Measurements from ENCODE around the gene KSR2. TPM values are rescaled to one million over a fixed set of nuclear protein-coding genes. Genes with fewer than 3 reads are reported as not detected.

Gene KSR2
- total RNA-seq = 5.2 and 6.6 TPM in 2 replicates
- 1.7 and 2.1 TPM in 2 replicates for polyA plus RNA-seq
- 2.1 and 2.6 TPM in 2 replicates for polyA plus RNA-seq (2011; cell fraction: cytosol; rRNA removed)
- 8.0 and 8.9 TPM in 2 replicates for polyA plus RNA-seq (2011; cell fraction: nucleus; rRNA removed)
- polyA plus RNA-seq (2012) = 3.1 and 5.8 TPM in 2 replicates
- 9.7 and 15.4 TPM in 2 replicates for polyA minus RNA-seq
- not detected for polyA minus RNA-seq (2011; cell fraction: cytosol; rRNA and poly(A)+ RNA removed)
- polyA minus RNA-seq (2011; cell fraction: nucleus; rRNA and poly(A)+ RNA removed) = 31.1 and 36.1 TPM in 2 replicates
- Bru-seq, nascent RNA = percentile 45 among the genes with signal in this experiment
- percentile 38 among the genes with signal in this experiment for BruChase-seq, experiment 1, labeled RNA remaining after a 6-hour chase
- BruChase-seq, experiment 2, labeled RNA remaining after a 2-hour chase = percentile 33 among the genes with signal in this experiment
- long read RNA-seq, partial matches to known transcripts = 0 of 4 reads
- long read RNA-seq, other reads (novel, unspliced or antisense) = 4 of 4 reads

DNA sequence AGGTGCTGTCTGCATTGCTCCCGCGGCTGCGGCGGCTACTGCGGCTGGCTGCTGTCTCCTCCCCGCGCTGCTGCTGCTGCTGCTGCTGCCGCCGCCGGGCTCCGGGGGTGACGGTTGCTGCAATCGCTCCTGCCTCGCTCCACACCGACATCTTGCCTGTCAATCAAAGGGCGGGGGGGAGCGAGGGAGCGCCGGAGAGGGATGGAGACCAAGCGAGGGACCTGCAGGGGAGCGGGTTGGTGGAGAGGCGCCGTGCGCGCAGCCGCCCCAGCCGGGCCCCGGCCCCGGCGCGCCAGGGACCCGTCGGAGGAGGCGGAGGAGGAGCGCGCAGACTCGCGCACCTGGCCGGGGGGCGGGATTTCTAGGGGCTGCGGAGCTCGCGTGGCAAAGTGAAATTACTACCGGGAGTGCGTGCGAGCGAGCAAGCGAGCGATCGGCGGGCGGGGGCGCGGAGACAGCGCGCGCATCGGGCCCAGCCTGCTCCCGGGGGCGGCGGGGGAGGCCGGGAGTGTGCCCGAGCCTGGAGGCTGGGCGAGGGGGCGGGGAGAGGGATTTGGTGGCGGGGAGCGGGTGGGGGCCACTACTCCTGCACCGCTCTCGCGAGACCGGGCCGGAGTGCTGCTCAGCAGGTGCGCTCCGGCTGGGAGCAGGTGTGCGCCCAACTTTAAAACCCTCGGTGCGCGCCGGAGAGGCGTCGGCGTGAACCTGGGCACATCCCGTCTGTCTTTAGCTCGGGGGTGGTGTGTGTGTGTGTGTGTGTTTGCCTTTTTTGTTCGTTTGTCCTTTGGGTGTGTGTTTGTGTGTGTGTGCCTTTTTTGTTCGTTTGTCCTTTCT lies at the start of gene KSR2:
Gene KSR2 (minus strand): TSS at position 165 of the 834 bp plus-strand sequence. CDS start 735 bp downstream, outside the sequence.
- Histone ChIP-seq H3K9me3 (replicated peaks; ENCODE audit: control insufficient read depth, insufficient read depth, low read length) (no peaks in the 10 kb centered on the region), H3K27me3 (ENCODE audit: control insufficient read depth in 2 of 2, insufficient read depth in 2 of 2, low read length in 2 of 2) (peaks cover 17 to 20% of the 10 kb centered on the region in 2 experiments), H4K20me1 (replicated peaks; ENCODE audit: control insufficient read depth, extremely low read depth, insufficient read depth, low read length) (no peaks in the 10 kb centered on the region), H3K9ac (replicated peaks; ENCODE audit: extremely low read depth, insufficient read depth, low read length) (no peak within 1 kb of the TSS), H3K9me1 (replicated peaks; ENCODE audit: control insufficient read depth, extremely low read depth, insufficient read depth, low read length) (no peaks in the 10 kb centered on the region), H3K4me1 (ENCODE audit: control insufficient read depth, extremely low read depth, insufficient read depth, low read length) (no peaks in the 10 kb centered on the region), H2AFZ (ENCODE audit: low read depth, low read length) (no peak within 1 kb of the TSS), H3K36me3 (ENCODE audit: control insufficient read depth in 2 of 2, extremely low read depth in 1 of 2, insufficient read depth in 2 of 2, low read length in 2 of 2) (no peaks in the 10 kb centered on the region), H3K4me2 (ENCODE audit: insufficient read depth, low read length) (peak within 1 kb of the TSS; percentile 50), H3K4me3 (replicated peaks in 1 of 3; ENCODE audit: insufficient read depth in 1 of 3, low read depth in 1 of 3, low read length in 3 of 3) (peak within 1 kb of the TSS in 1 of 3 experiments; percentile 27), H3K79me2 (ENCODE audit: control insufficient read depth, insufficient read depth, low read length) (no peaks in the 10 kb centered on the region), H3K27ac (ENCODE audit: insufficient read depth, low read depth, low read length) (no peak within 1 kb of the TSS)
- dilution Hi-C loops (cut with MboI; ENCODE audit: extremely low pct_ligation_motif_present, low sequenced_read_pairs) (no loop called here), intact Hi-C loops (cut with micrococcal nuclease) (no loop called here)
- peak; percentile 5 for DNase-seq (ENCODE audit: low read depth, low spot score)
- ChIA-PET CTCF (no interaction called here), POLR2A (no interaction called here)
- BruUV-seq (replicated peaks) = no TSS peak
- FAIRE-seq = no peak
- TF ChIP-seq POLR2AphosphoS5 (IDR thresholded peaks at IDR 0.05; ENCODE audit: insufficient read depth, low read depth, low read length) (no peak), FOS (IDR thresholded peaks at IDR 0.05; ENCODE audit: borderline replicate concordance, insufficient read depth, low read length) (no peak), JUN (IDR thresholded peaks at IDR 0.05; ENCODE audit: borderline replicate concordance, insufficient read depth, insufficient read length, low read depth) (no peak)

GRCh38 chr12:118017926-118018325 lies 49.1 kb upstream of the KSR2 start:
- H3K27ac ChIP-seq (ENCODE audit: insufficient read depth, low read depth, low read length) = no peak overlapping the region
- no peaks in the 10 kb centered on the region for H4K20me1 ChIP-seq (replicated peaks; ENCODE audit: control insufficient read depth, extremely low read depth, insufficient read depth, low read length)
- ChIA-PET CTCF (no interaction called here), POLR2A (no interaction called here)
- no peaks in the 10 kb centered on the region for H3K9me1 ChIP-seq (replicated peaks; ENCODE audit: control insufficient read depth, extremely low read depth, insufficient read depth, low read length)
- no peak overlapping the region for H3K4me3 ChIP-seq (replicated peaks in 1 of 3; ENCODE audit: insufficient read depth in 1 of 3, low read depth in 1 of 3, low read length in 3 of 3)
- peaks cover 9% of the 10 kb centered on the region for H3K4me1 ChIP-seq (ENCODE audit: control insufficient read depth, extremely low read depth, insufficient read depth, low read length)
- no TSS peak for BruUV-seq (replicated peaks)
- dilution Hi-C loops (cut with MboI; ENCODE audit: extremely low pct_ligation_motif_present, low sequenced_read_pairs) (no loop called here), intact Hi-C loops (cut with micrococcal nuclease) (loop anchor here (2.0 to 5.0 kb wide), 3 partner anchors 15 to 359 kb away; partner anchors contain the start of genes SUDS3 and VSIG10)
- FAIRE-seq (no peak), DNase-seq (ENCODE audit: low read depth, low spot score) (no peak)
- peak overlapping the region; percentile 89 for H3K4me2 ChIP-seq (ENCODE audit: insufficient read depth, low read length)
- no peak overlapping the region for H3K9ac ChIP-seq (replicated peaks; ENCODE audit: extremely low read depth, insufficient read depth, low read length)
- H3K9me3 ChIP-seq (replicated peaks; ENCODE audit: control insufficient read depth, insufficient read depth, low read length) = no peaks in the 10 kb centered on the region
- peaks cover 7% of the 10 kb centered on the region in 2 experiments for H3K36me3 ChIP-seq (ENCODE audit: control insufficient read depth in 2 of 2, extremely low read depth in 1 of 2, insufficient read depth in 2 of 2, low read length in 2 of 2)
- peaks cover 2 to 4% of the 10 kb centered on the region in 2 experiments for H3K27me3 ChIP-seq (ENCODE audit: control insufficient read depth in 2 of 2, insufficient read depth in 2 of 2, low read length in 2 of 2)
- peaks cover 15% of the 10 kb centered on the region for H3K79me2 ChIP-seq (ENCODE audit: control insufficient read depth, insufficient read depth, low read length)
- TF ChIP-seq JUN (IDR thresholded peaks at IDR 0.05; ENCODE audit: borderline replicate concordance, insufficient read depth, insufficient read length, low read depth) = no peak
- TF ChIP-seq GATA2 (IDR thresholded peaks at IDR 0.05; ENCODE audit: insufficient read depth, insufficient read length, low read depth, low read length) = no peak
- no peak for TF ChIP-seq MAX (IDR thresholded peaks at IDR 0.05; ENCODE audit: insufficient read depth, insufficient read length)
- TF ChIP-seq EZH2 (IDR thresholded peaks at IDR 0.05; ENCODE audit: borderline replicate concordance, low read depth, low read length, severe bottlenecking) = no peak
- no peak for TF ChIP-seq POLR2A (IDR thresholded peaks at IDR 0.05; ENCODE audit: low read depth, low read length)
- TF ChIP-seq FOS (IDR thresholded peaks at IDR 0.05; ENCODE audit: borderline replicate concordance, insufficient read depth, low read length) = no peak
- no peak for TF ChIP-seq POLR2AphosphoS5 (IDR thresholded peaks at IDR 0.05; ENCODE audit: insufficient read depth, low read depth, low read length)
- TF ChIP-seq CTCF (IDR thresholded peaks at IDR 0.05; ENCODE audit: extremely low read depth in 1 of 2, insufficient read depth in 1 of 2, low read depth in 1 of 2, low read length in 2 of 2) = no peak
- TF ChIP-seq MYC (IDR thresholded peaks at IDR 0.05; ENCODE audit: low read depth, low read length) = no peak
- H2AFZ ChIP-seq (ENCODE audit: low read depth, low read length) = no peak overlapping the region

Data from endothelial cell of umbilical vein (primary cell).